Stimulated activated effector memory CD8-positive, alpha-beta T cell treated with anti-CD3 and anti-CD28 coated beads, Interleukin-12 subunit alpha, Interleukin-12 subunit beta, amount 100 ng/mL, for 72 hours (primary cell): Measurements from ENCODE around the gene MSL3.
A peak's percentile ranks its signal among the peaks of the same experiment; 100 is the strongest.

Experiments used
- ATAC-seq: fragments of 150-1000 bp; cut with Tn5 transposase; 2 replicates; pipeline ENCODE4 v1.10.0; 2021
- DNase-seq, 2 donors: peaks; one replicate each; pipeline ENCODE4 v3.0.0; 2021 to 2022; ENCODE audit warnings: low spot score in 2 of 2
- H3K27ac Mint-ChIP-seq: one replicate; pipeline ENCODE4 v1.8.0; 2022; ENCODE audit warnings: mild to moderate bottlenecking, mixed read lengths
- H3K36me3 Mint-ChIP-seq: one replicate; pipeline ENCODE4 v1.8.0; 2022; ENCODE audit warnings: mild to moderate bottlenecking, mixed read lengths
- H3K4me1 Mint-ChIP-seq: one replicate; pipeline ENCODE4 v1.8.0; 2022; ENCODE audit warnings: mixed read lengths
- H3K4me3 Mint-ChIP-seq: one replicate; pipeline ENCODE4 v1.8.0; 2022; ENCODE audit warnings: mild to moderate bottlenecking, mixed read lengths
- H3K9me3 Mint-ChIP-seq: one replicate; pipeline ENCODE4 v1.8.0; 2022; ENCODE audit warnings: mixed read lengths

MSL3 gene

GRCh38 chrX:11757719-11758399 lies at the start of gene MSL3:
TSS of gene MSL3 (plus strand) at chrX:11758237. CDS start at chrX:11758264, 27 bp downstream.
- ATAC-seq = peak; percentile 60

GRCh38 chrX:11722304-11722703 lies 35.7 kb upstream of the MSL3 start:
- ATAC-seq (no peak), DNase-seq (no peak)
- Mint-ChIP-seq H3K4me1 (no peaks in the 10 kb centered on the region), H3K4me3 (no peak overlapping the region), H3K27ac (no peak overlapping the region), H3K9me3 (no peaks in the 10 kb centered on the region), H3K36me3 (no peaks in the 10 kb centered on the region)

More at GRCh38 chrX:11757719-11758399, at the start of gene MSL3:
- H3K4me1 Mint-ChIP-seq = peaks cover 9% of the 10 kb centered on the region
- H3K36me3 Mint-ChIP-seq = peaks cover 42% of the 10 kb centered on the region
- peak; percentile 37 to 72 for DNase-seq
- peak within 1 kb of the TSS; percentile 90 for H3K4me3 Mint-ChIP-seq
- H3K27ac Mint-ChIP-seq = peak within 1 kb of the TSS; percentile 97
- H3K9me3 Mint-ChIP-seq = no peaks in the 10 kb centered on the region

GRCh38 chrX:11724122-11725017 lies 33.7 kb upstream of the MSL3 start:
- Mint-ChIP-seq H3K9me3 (no peaks in the 10 kb centered on the region), H3K27ac (no peak overlapping the region), H3K4me3 (no peak overlapping the region), H3K4me1 (no peaks in the 10 kb centered on the region), H3K36me3 (no peaks in the 10 kb centered on the region)
- no peak for DNase-seq
- no peak for ATAC-seq

GRCh38 chrX:11725631-11726442 lies 32.2 kb upstream of the MSL3 start:
- H3K4me3 Mint-ChIP-seq = no peak overlapping the region
- H3K27ac Mint-ChIP-seq = no peak overlapping the region
- DNase-seq (no peak), ATAC-seq (no peak)
- no peaks in the 10 kb centered on the region for H3K9me3 Mint-ChIP-seq
- H3K36me3 Mint-ChIP-seq = no peaks in the 10 kb centered on the region
- no peaks in the 10 kb centered on the region for H3K4me1 Mint-ChIP-seq

- no peak overlapping the region for H3K27ac Mint-ChIP-seq
- no peaks in the 10 kb centered on the region for H3K36me3 Mint-ChIP-seq
- DNase-seq (no peak), ATAC-seq (no peak)
- no peaks in the 10 kb centered on the region for H3K9me3 Mint-ChIP-seq
- H3K4me3 Mint-ChIP-seq = no peak overlapping the region
- no peaks in the 10 kb centered on the region for H3K4me1 Mint-ChIP-seq
These were observed 29.5 kb upstream of the MSL3 start for GRCh38 chrX:11728556-11728955.

- H3K9me3 Mint-ChIP-seq = no peaks in the 10 kb centered on the region
- no peak for DNase-seq
- H3K4me3 Mint-ChIP-seq = no peak overlapping the region
- H3K27ac Mint-ChIP-seq = no peak overlapping the region
- no peak for ATAC-seq
- no peaks in the 10 kb centered on the region for H3K36me3 Mint-ChIP-seq
- no peaks in the 10 kb centered on the region for H3K4me1 Mint-ChIP-seq
These were observed 24.4 kb upstream of the MSL3 start for GRCh38 chrX:11733614-11734013.

- no peak overlapping the region for H3K4me3 Mint-ChIP-seq
- H3K4me1 Mint-ChIP-seq = no peaks in the 10 kb centered on the region
- H3K27ac Mint-ChIP-seq = no peak overlapping the region
- DNase-seq = no peak
- H3K36me3 Mint-ChIP-seq = no peaks in the 10 kb centered on the region
- ATAC-seq = peak; percentile 49
- H3K9me3 Mint-ChIP-seq = no peaks in the 10 kb centered on the region
These were observed 18.3 kb upstream of the MSL3 start for GRCh38 chrX:11739776-11740175.

GRCh38 chrX:11740794-11741193 lies 17.2 kb upstream of the MSL3 start:
- ATAC-seq (peak; percentile 82), DNase-seq (no peak)
- Mint-ChIP-seq H3K4me1 (no peaks in the 10 kb centered on the region), H3K27ac (no peak overlapping the region), H3K36me3 (no peaks in the 10 kb centered on the region), H3K4me3 (no peak overlapping the region), H3K9me3 (no peaks in the 10 kb centered on the region)

- no peak for ATAC-seq
- H3K36me3 Mint-ChIP-seq = no peaks in the 10 kb centered on the region
- H3K27ac Mint-ChIP-seq = no peak overlapping the region
These were observed 16.5 kb upstream of the MSL3 start for GRCh38 chrX:11741574-11741973.

GRCh38 chrX:11745881-11746280 lies 12.2 kb upstream of the MSL3 start:
- Mint-ChIP-seq H3K9me3 (no peaks in the 10 kb centered on the region), H3K27ac (no peak overlapping the region), H3K36me3 (no peaks in the 10 kb centered on the region), H3K4me1 (no peaks in the 10 kb centered on the region), H3K4me3 (no peak overlapping the region)
- DNase-seq (no peak), ATAC-seq (no peak)

More at GRCh38 chrX:11741574-11741973, 16.5 kb upstream of the MSL3 start:
- Mint-ChIP-seq H3K4me3 (no peak overlapping the region), H3K9me3 (no peaks in the 10 kb centered on the region), H3K4me1 (no peaks in the 10 kb centered on the region)
- no peak for DNase-seq

GRCh38 chrX:11750046-11750445 lies 8.0 kb upstream of the MSL3 start:
- no peak for DNase-seq
- Mint-ChIP-seq H3K4me3 (no peak overlapping the region), H3K27ac (no peak overlapping the region), H3K9me3 (no peaks in the 10 kb centered on the region), H3K36me3 (no peaks in the 10 kb centered on the region), H3K4me1 (no peaks in the 10 kb centered on the region)
- no peak for ATAC-seq

- no peaks in the 10 kb centered on the region for H3K36me3 Mint-ChIP-seq
These were observed 7.3 kb upstream of the MSL3 start for GRCh38 chrX:11750694-11751093.

GRCh38 chrX:11751261-11751660 lies 6.8 kb upstream of the MSL3 start:
- Mint-ChIP-seq H3K4me3 (no peak overlapping the region), H3K36me3 (no peaks in the 10 kb centered on the region), H3K9me3 (no peaks in the 10 kb centered on the region)

More at GRCh38 chrX:11750694-11751093, 7.3 kb upstream of the MSL3 start:
- H3K4me1 Mint-ChIP-seq = no peaks in the 10 kb centered on the region
- no peak overlapping the region for H3K4me3 Mint-ChIP-seq
- ATAC-seq (peak; percentile 48), DNase-seq (no peak)
- H3K27ac Mint-ChIP-seq = no peak overlapping the region
- H3K9me3 Mint-ChIP-seq = no peaks in the 10 kb centered on the region

GRCh38 chrX:11753668-11754067 lies 4.4 kb upstream of the MSL3 start:
- Mint-ChIP-seq H3K9me3 (no peaks in the 10 kb centered on the region), H3K36me3 (peaks cover 3% of the 10 kb centered on the region), H3K4me3 (no peak overlapping the region), H3K4me1 (peaks cover 9% of the 10 kb centered on the region), H3K27ac (no peak overlapping the region)
- DNase-seq (no peak), ATAC-seq (no peak)

More at GRCh38 chrX:11751261-11751660, 6.8 kb upstream of the MSL3 start:
- Mint-ChIP-seq H3K4me1 (no peaks in the 10 kb centered on the region), H3K27ac (no peak overlapping the region)
- ATAC-seq (no peak), DNase-seq (no peak)

- H3K27ac Mint-ChIP-seq = no peak overlapping the region
- DNase-seq (no peak), ATAC-seq (no peak)
- no peaks in the 10 kb centered on the region for H3K9me3 Mint-ChIP-seq
- peaks cover 17% of the 10 kb centered on the region for H3K36me3 Mint-ChIP-seq
- peaks cover 9% of the 10 kb centered on the region for H3K4me1 Mint-ChIP-seq
- no peak overlapping the region for H3K4me3 Mint-ChIP-seq
These were observed 2.9 kb upstream of the MSL3 start for GRCh38 chrX:11754958-11755645.
